ENCODE results near the gene CLEC17A. TPM values are rescaled to one million over a fixed set of nuclear protein-coding genes. Genes with fewer than 3 reads are reported as not detected.

CLEC17A gene
- total RNA-seq, 1 donor from 2014 or later = 0.09 TPM

- no peak overlapping the region for H3K27ac ChIP-seq (ENCODE audit: low read depth, low read length)
- H2AFZ ChIP-seq (ENCODE audit: low read depth, low read length) = no peak overlapping the region
- H3K4me1 ChIP-seq (ENCODE audit: insufficient read depth, low read length) = no peaks in the 10 kb centered on the region
- H3K4me2 ChIP-seq (ENCODE audit: low read length) = no peak overlapping the region
- Mint-ChIP-seq H3K9me3 (ENCODE audit: unreplicated experiment) (peaks cover 8% of the 10 kb centered on the region), H3K36me3 (ENCODE audit: low read depth, unreplicated experiment) (no peaks in the 10 kb centered on the region), H3K4me3 (ENCODE audit: unreplicated experiment) (no peak overlapping the region), H3K27me3 (ENCODE audit: low read depth, unreplicated experiment) (peaks cover 13% of the 10 kb centered on the region), H3K27ac (ENCODE audit: unreplicated experiment) (no peak overlapping the region), H3K4me1 (ENCODE audit: low read depth, unreplicated experiment) (no peaks in the 10 kb centered on the region)
- H3K27me3 ChIP-seq (ENCODE audit: insufficient read depth, low read length) = no peaks in the 10 kb centered on the region
- no peak for FAIRE-seq
- H4K20me1 ChIP-seq (ENCODE audit: insufficient read depth, low read length) = no peaks in the 10 kb centered on the region
- no peaks in the 10 kb centered on the region for H3K79me2 ChIP-seq (ENCODE audit: insufficient read depth, low read length)
- no peaks in the 10 kb centered on the region for H3K36me3 ChIP-seq (ENCODE audit: insufficient read depth, low read length)
- TF ChIP-seq CTCF (IDR thresholded peaks at IDR 0.05; ENCODE audit: insufficient read depth, low read depth, low read length) (no peak), EZH2 (IDR thresholded peaks at IDR 0.05; ENCODE audit: insufficient read depth, low read length) (no peak)
- no peak for DNase-seq (ENCODE audit: low read depth)
- H3K4me3 ChIP-seq (ENCODE audit: insufficient read depth, low read depth, low read length) = no peak overlapping the region
- H3K9ac ChIP-seq (ENCODE audit: low read length) = no peak overlapping the region
- H3K9me3 ChIP-seq (ENCODE audit: insufficient read depth, low read depth, low read length) = no peaks in the 10 kb centered on the region
Measured at GRCh38 chr19:14648506-14648905, 65.6 kb downstream of the CLEC17A start.

GRCh38 chr19:14649020-14649419, 66.1 kb downstream of the CLEC17A start:
- TF ChIP-seq EZH2 (IDR thresholded peaks at IDR 0.05; ENCODE audit: insufficient read depth, low read length) (no peak), CTCF (IDR thresholded peaks at IDR 0.05; ENCODE audit: insufficient read depth, low read depth, low read length) (no peak)
- Mint-ChIP-seq H3K36me3 (ENCODE audit: low read depth, unreplicated experiment) (no peaks in the 10 kb centered on the region), H3K9me3 (ENCODE audit: unreplicated experiment) (peaks cover 8% of the 10 kb centered on the region), H3K4me1 (ENCODE audit: low read depth, unreplicated experiment) (no peaks in the 10 kb centered on the region), H3K27ac (ENCODE audit: unreplicated experiment) (no peak overlapping the region), H3K27me3 (ENCODE audit: low read depth, unreplicated experiment) (peaks cover 13% of the 10 kb centered on the region), H3K4me3 (ENCODE audit: unreplicated experiment) (no peak overlapping the region)
- Histone ChIP-seq H3K9ac (ENCODE audit: low read length) (no peak overlapping the region), H3K27ac (ENCODE audit: low read depth, low read length) (no peak overlapping the region), H3K4me3 (ENCODE audit: insufficient read depth, low read depth, low read length) (no peak overlapping the region), H3K4me2 (ENCODE audit: low read length) (no peak overlapping the region), H3K36me3 (ENCODE audit: insufficient read depth, low read length) (no peaks in the 10 kb centered on the region), H3K79me2 (ENCODE audit: insufficient read depth, low read length) (no peaks in the 10 kb centered on the region), H3K4me1 (ENCODE audit: insufficient read depth, low read length) (no peaks in the 10 kb centered on the region), H3K9me3 (ENCODE audit: insufficient read depth, low read depth, low read length) (no peaks in the 10 kb centered on the region), H3K27me3 (ENCODE audit: insufficient read depth, low read length) (no peaks in the 10 kb centered on the region), H2AFZ (ENCODE audit: low read depth, low read length) (no peak overlapping the region), H4K20me1 (ENCODE audit: insufficient read depth, low read length) (no peaks in the 10 kb centered on the region)
- DNase-seq (ENCODE audit: low read depth) = no peak
- no peak for FAIRE-seq

GRCh38 chr19:14650161-14650560, 67.3 kb downstream of the CLEC17A start:
- H3K36me3 Mint-ChIP-seq (ENCODE audit: low read depth, unreplicated experiment) = no peaks in the 10 kb centered on the region
- no peaks in the 10 kb centered on the region for H3K9me3 ChIP-seq (ENCODE audit: insufficient read depth, low read depth, low read length)
- H3K4me1 Mint-ChIP-seq (ENCODE audit: low read depth, unreplicated experiment) = no peaks in the 10 kb centered on the region

More at GRCh38 chr19:14650161-14650560, 67.3 kb downstream of the CLEC17A start:
- Histone ChIP-seq H3K9ac (ENCODE audit: low read length) (no peak overlapping the region), H3K79me2 (ENCODE audit: insufficient read depth, low read length) (no peaks in the 10 kb centered on the region), H2AFZ (ENCODE audit: low read depth, low read length) (no peak overlapping the region), H3K4me1 (ENCODE audit: insufficient read depth, low read length) (no peaks in the 10 kb centered on the region), H3K36me3 (ENCODE audit: insufficient read depth, low read length) (no peaks in the 10 kb centered on the region), H3K4me2 (ENCODE audit: low read length) (no peak overlapping the region), H3K27ac (ENCODE audit: low read depth, low read length) (no peak overlapping the region), H4K20me1 (ENCODE audit: insufficient read depth, low read length) (no peaks in the 10 kb centered on the region), H3K27me3 (ENCODE audit: insufficient read depth, low read length) (no peaks in the 10 kb centered on the region), H3K4me3 (ENCODE audit: insufficient read depth, low read depth, low read length) (no peak overlapping the region)
- TF ChIP-seq EZH2 (IDR thresholded peaks at IDR 0.05; ENCODE audit: insufficient read depth, low read length) (no peak), CTCF (IDR thresholded peaks at IDR 0.05; ENCODE audit: insufficient read depth, low read depth, low read length) (no peak)
- DNase-seq (ENCODE audit: low read depth) = no peak
- FAIRE-seq = no peak
- peaks cover 14% of the 10 kb centered on the region for H3K27me3 Mint-ChIP-seq (ENCODE audit: low read depth, unreplicated experiment)
- no peak overlapping the region for H3K27ac Mint-ChIP-seq (ENCODE audit: unreplicated experiment)
- no peak overlapping the region for H3K4me3 Mint-ChIP-seq (ENCODE audit: unreplicated experiment)
- H3K9me3 Mint-ChIP-seq (ENCODE audit: unreplicated experiment) = peaks cover 6% of the 10 kb centered on the region
